Mesenchymal stem cell (in vitro differentiated cells and primary cell): Measurements from ENCODE around the gene RET.
"Not testable (repeated sequence)": the region's sequence is repeated elsewhere in the genome, so short reads cannot be mapped to it uniquely, and the experiment has no call there.

Experiments used
- DNase-seq: peaks from one replicate; pipeline ENCODE4 v3.0.0-alpha.2; 2013
- H2AFZ ChIP-seq: one replicate; pipeline ENCODE4 v1.6.1; 2013; ENCODE audit warnings: low read depth, mild to moderate bottlenecking, control low read depth, inconsistent platforms, low read length, moderate library complexity
- H2AK5ac ChIP-seq: 2 replicates; pipeline ENCODE4 v1.6.1; 2013; ENCODE audit warnings: low read length, moderate library complexity, mild to moderate bottlenecking, inconsistent platforms; ENCODE audit not compliant: severe bottlenecking
- H2BK120ac ChIP-seq: one replicate; pipeline ENCODE4 v1.6.1; 2013; ENCODE audit warnings: low read depth, mild to moderate bottlenecking, inconsistent platforms, low read length, moderate library complexity
- H2BK12ac ChIP-seq, 2 experiments: one replicate each; pipeline ENCODE4 v1.6.1; 2013; ENCODE audit warnings: inconsistent platforms in 2 of 2, low read length in 2 of 2, mild to moderate bottlenecking in 2 of 2, moderate library complexity in 2 of 2, control low read depth in 1 of 2
- H2BK15ac ChIP-seq: one replicate; pipeline ENCODE4 v1.6.1; 2013; ENCODE audit warnings: mild to moderate bottlenecking, low read depth, inconsistent platforms; ENCODE audit not compliant: poor library complexity, severe bottlenecking
- H2BK5ac ChIP-seq: 2 replicates; pipeline ENCODE4 v1.6.1; 2013; ENCODE audit warnings: low read depth, mild to moderate bottlenecking, low read length, control low read depth, inconsistent platforms; ENCODE audit not compliant: poor library complexity, severe bottlenecking
- H3K14ac ChIP-seq, 2 experiments: one replicate each; pipeline ENCODE4 v1.6.1; 2013; ENCODE audit warnings: inconsistent platforms in 2 of 2, low read length in 2 of 2, control low read depth in 1 of 2, mild to moderate bottlenecking in 1 of 2, moderate library complexity in 1 of 2
- H3K18ac ChIP-seq, 2 experiments: one replicate each; pipeline ENCODE4 v1.6.1; 2013; ENCODE audit warnings: inconsistent platforms in 2 of 2, low read length in 2 of 2, control low read depth in 1 of 2, low read depth in 1 of 2, mild to moderate bottlenecking in 1 of 2
- H3K23ac ChIP-seq, 2 experiments: one replicate each; pipeline ENCODE4 v1.6.1; 2013; ENCODE audit warnings: inconsistent platforms in 2 of 2, low read length in 2 of 2, mild to moderate bottlenecking in 2 of 2, moderate library complexity in 2 of 2, control low read depth in 1 of 2
- H3K27ac ChIP-seq: 2 replicates; pipeline ENCODE4 v1.5.1; 2013; ENCODE audit warnings: mild to moderate bottlenecking, moderate library complexity, low read length, control low read depth, inconsistent platforms; ENCODE audit not compliant: poor library complexity, severe bottlenecking
- H3K27me3 ChIP-seq, 2 experiments: 2 replicates each; pipeline versions ENCODE4 v1.6.1 to v1.7.0; 2013; ENCODE audit warnings: low read length in 2 of 2, mild to moderate bottlenecking in 2 of 2, moderate library complexity in 2 of 2, control low read depth in 1 of 2, inconsistent platforms in 1 of 2; ENCODE audit not compliant: control insufficient read depth in 1 of 2, insufficient read depth in 1 of 2
- H3K36me3 ChIP-seq, 2 experiments: 2 replicates each; pipeline versions ENCODE4 v1.6.1 to v1.7.0; 2013; ENCODE audit warnings: low read length in 2 of 2, control low read depth in 1 of 2, inconsistent platforms in 1 of 2, low read depth in 1 of 2, mild to moderate bottlenecking in 1 of 2; ENCODE audit not compliant: insufficient read depth in 2 of 2, control insufficient read depth in 1 of 2
- H3K4ac ChIP-seq, 2 experiments: one replicate each; pipeline ENCODE4 v1.6.1; 2013; ENCODE audit warnings: inconsistent platforms in 2 of 2, low read length in 2 of 2, mild to moderate bottlenecking in 2 of 2, moderate library complexity in 2 of 2, control low read depth in 1 of 2, low read depth in 1 of 2
- H3K4me1 ChIP-seq: 2 replicates; pipeline ENCODE4 v1.6.1; 2013; ENCODE audit warnings: low read depth, low read length, control low read depth; ENCODE audit not compliant: control insufficient read depth, insufficient read depth
- H3K4me2 ChIP-seq: 2 replicates; pipeline ENCODE4 v1.6.1; 2013; ENCODE audit warnings: low read length, mild to moderate bottlenecking, inconsistent platforms; ENCODE audit not compliant: poor library complexity, severe bottlenecking
- H3K4me3 ChIP-seq, 2 experiments: 2 replicates each; pipeline versions ENCODE4 v1.5.1 to v1.7.0; 2013; ENCODE audit warnings: low read length in 2 of 2, mild to moderate bottlenecking in 2 of 2, control low read depth in 1 of 2, low read depth in 1 of 2; ENCODE audit not compliant: insufficient read depth in 1 of 2
- H3K79me1 ChIP-seq: replicated peaks from 2 replicates; pipeline ENCODE4 v1.6.1; 2013; ENCODE audit warnings: mild to moderate bottlenecking, control low read depth, low read length, inconsistent platforms; ENCODE audit not compliant: poor library complexity, severe bottlenecking
- H3K9ac ChIP-seq: 2 replicates; pipeline ENCODE4 v1.7.0; 2013; ENCODE audit warnings: mild to moderate bottlenecking, low read length, moderate library complexity
- H3K9me3 ChIP-seq: 2 replicates; pipeline ENCODE4 v1.7.0; 2013; ENCODE audit warnings: mild to moderate bottlenecking, low read length; ENCODE audit not compliant: control insufficient read depth
- H4K8ac ChIP-seq: one replicate; pipeline ENCODE4 v1.6.1; 2013; ENCODE audit warnings: inconsistent platforms, mild to moderate bottlenecking, low read length, moderate library complexity
- H4K91ac ChIP-seq: one replicate; pipeline ENCODE4 v1.6.1; 2013; ENCODE audit warnings: mild to moderate bottlenecking, low read length, inconsistent platforms
- WGBS: methylation state at CpG from one replicate; pipeline ENCODE4 v1.1.7; 2013; ENCODE audit warnings: mixed read lengths; 5-methylcytosine and 5-hydroxymethylcytosine counted together

RET gene

GRCh38 chr10:43094085-43094484, 17.2 kb downstream of the RET start:
- no peak overlapping the region for H2AK5ac ChIP-seq
- H2BK5ac ChIP-seq = no peak overlapping the region
- no peak overlapping the region for H2BK15ac ChIP-seq
- no peak for DNase-seq
- no peaks in the 10 kb centered on the region for H3K36me3 ChIP-seq
- no peak overlapping the region for H3K18ac ChIP-seq
- peaks cover 4% of the 10 kb centered on the region for H3K4me1 ChIP-seq
- no peak overlapping the region for H2AFZ ChIP-seq
- WGBS = 16% methylated on average over 9 of the region's 9 CpGs
- no peak overlapping the region for H2BK12ac ChIP-seq
- peaks cover 32 to 55% of the 10 kb centered on the region in 2 experiments for H3K27me3 ChIP-seq
- H3K27ac ChIP-seq = no peak overlapping the region
- H3K4me3 ChIP-seq = no peak overlapping the region
- no peak overlapping the region for H3K4me2 ChIP-seq
- H3K4ac ChIP-seq = no peak overlapping the region
- H3K23ac ChIP-seq = no peak overlapping the region
- H4K91ac ChIP-seq = no peak overlapping the region
- no peak overlapping the region for H2BK120ac ChIP-seq
- no peak overlapping the region for H4K8ac ChIP-seq
- H3K79me1 ChIP-seq = no peaks in the 10 kb centered on the region
- H3K9me3 ChIP-seq = no peaks in the 10 kb centered on the region
- no peak overlapping the region for H3K14ac ChIP-seq
- H3K9ac ChIP-seq = no peak overlapping the region

- not testable (repeated sequence) for H4K8ac ChIP-seq, H3K27ac ChIP-seq, H3K9ac ChIP-seq, H2AFZ ChIP-seq, H3K36me3 ChIP-seq, H2AK5ac ChIP-seq, H3K9me3 ChIP-seq, H3K4me3 ChIP-seq, H3K23ac ChIP-seq, H2BK12ac ChIP-seq, H2BK15ac ChIP-seq, H3K4ac ChIP-seq, H3K14ac ChIP-seq, H2BK5ac ChIP-seq, H3K4me2 ChIP-seq, H4K91ac ChIP-seq, H3K79me1 ChIP-seq, H3K18ac ChIP-seq, DNase-seq, H3K4me1 ChIP-seq, H2BK120ac ChIP-seq
- H3K27me3 ChIP-seq = peaks cover 43 to 76% of the 10 kb centered on the region in 2 experiments
- 93% methylated on average over 4 of the region's 6 CpGs for WGBS
Measured at GRCh38 chr10:43099339-43099738, 22.5 kb downstream of the RET start.

GRCh38 chr10:43099928-43100327, 23.1 kb downstream of the RET start:
- H3K18ac ChIP-seq = no peak overlapping the region
- no peak overlapping the region for H3K27ac ChIP-seq
- H2BK5ac ChIP-seq = no peak overlapping the region
- H2BK120ac ChIP-seq = no peak overlapping the region
- H3K27me3 ChIP-seq = peaks cover 38 to 77% of the 10 kb centered on the region in 2 experiments
- H3K4me3 ChIP-seq = no peak overlapping the region
- H4K91ac ChIP-seq = no peak overlapping the region
- no peak overlapping the region for H2BK15ac ChIP-seq
- H3K4ac ChIP-seq = no peak overlapping the region
- H2AFZ ChIP-seq = no peak overlapping the region
- no peak overlapping the region for H2BK12ac ChIP-seq
- WGBS = 85% methylated on average over 2 of the region's 4 CpGs
- H3K14ac ChIP-seq = peak overlapping the region in 1 of 2 experiments; percentile 53
- H3K36me3 ChIP-seq = no peaks in the 10 kb centered on the region
- H2AK5ac ChIP-seq = no peak overlapping the region
- no peaks in the 10 kb centered on the region for H3K79me1 ChIP-seq
- H3K4me1 ChIP-seq = peaks cover 10% of the 10 kb centered on the region
- H3K4me2 ChIP-seq = no peak overlapping the region
- H3K9ac ChIP-seq = no peak overlapping the region
- no peaks in the 10 kb centered on the region for H3K9me3 ChIP-seq
- no peak for DNase-seq
- no peak overlapping the region for H4K8ac ChIP-seq
- no peak overlapping the region for H3K23ac ChIP-seq

- Histone ChIP-seq H3K4ac (no peak overlapping the region), H3K14ac (no peak overlapping the region), H2AFZ (no peak overlapping the region), H3K79me1 (no peaks in the 10 kb centered on the region), H4K91ac (no peak overlapping the region), H3K36me3 (no peaks in the 10 kb centered on the region), H3K18ac (no peak overlapping the region), H3K4me1 (peaks cover 14% of the 10 kb centered on the region), H2BK120ac (no peak overlapping the region), H2AK5ac (no peak overlapping the region), H3K9ac (no peak overlapping the region), H2BK15ac (no peak overlapping the region), H3K27ac (no peak overlapping the region), H3K9me3 (no peaks in the 10 kb centered on the region), H3K4me3 (no peak overlapping the region), H3K4me2 (no peak overlapping the region), H3K23ac (no peak overlapping the region), H2BK5ac (no peak overlapping the region), H4K8ac (no peak overlapping the region), H3K27me3 (peaks cover 34 to 74% of the 10 kb centered on the region in 2 experiments), H2BK12ac (no peak overlapping the region)
- no peak for DNase-seq
- WGBS = 91% methylated on average over 16 of the region's 17 CpGs
Measured at GRCh38 chr10:43100366-43100765, 23.5 kb downstream of the RET start.
